Pancreas (tissue), 10 donors: ENCODE measurements around the gene HYAL2. TPM values are rescaled to one million over a fixed set of nuclear protein-coding genes. Genes with fewer than 3 reads are reported as not detected.
A peak's percentile ranks its signal among the peaks of the same experiment; 100 is the strongest.
"Not testable (repeated sequence)": the region's sequence is repeated elsewhere in the genome, so short reads cannot be mapped to it uniquely, and the experiment has no call there.

Source experiments
- ATAC-seq, 4 donors: fragments of 200-7000 bp; cut with Tn5 transposase; one replicate each; pipeline versions ENCODE4 v1.8.0 to v1.9.1; 2020; ENCODE audit warnings: mild to moderate bottlenecking in 4 of 4, moderate library complexity in 4 of 4
- DNase-seq, 6 donors: peaks; one replicate each; pipeline ENCODE4 v3.0.0-alpha.2; 2020
- FAIRE-seq: peaks from 2 replicates; lab custom pipeline; 2012; peaks lifted over from hg19 to GRCh38; lab: Jason Lieb, UNC
- H3K27ac ChIP-seq, 4 donors: fragments of 200-600 bp; sonication (generic); 1 replicate in 3 of 4; 2 replicates in 1 of 4; pipeline versions ENCODE4 v1.5.0 to v1.8.0; 2020
- H3K27me3 ChIP-seq, 4 donors: fragments of 200-600 bp; one replicate each; pipeline ENCODE4 v1.8.0; 2021
- H3K36me3 ChIP-seq, 3 donors: fragments of 200-600 bp; sonication (generic) in 1 of 3; one replicate each; pipeline versions ENCODE4 v1.5.0 to v1.8.0; 2020 to 2021
- H3K4me1 ChIP-seq, 3 donors: fragments of 200-600 bp; one replicate each; pipeline ENCODE4 v1.8.0; 2021
- H3K4me3 ChIP-seq, 4 donors: fragments of 200-600 bp; sonication (generic) in 2 of 4; one replicate each; pipeline versions ENCODE4 v1.5.0 to v1.8.0; 2020 to 2021
- H3K9me3 ChIP-seq, 4 donors: fragments of 200-600 bp; one replicate each; pipeline ENCODE4 v1.8.0; 2021
- WGBS, 2 donors: extraction: QIAGEN DNeasy Blood & Tissue Kit; methylation state at CpG; one replicate each; pipeline ENCODE4 v1.1.7; 2013; 5-methylcytosine and 5-hydroxymethylcytosine counted together
- intact Hi-C, 3 donors: fragments of 100-400 bp; cut with DNase I; formaldehyde crosslinking; loops; one replicate each; pipeline versions ENCODE4 v1.11.1 to v1.14.2; 2022
- polyA plus RNA-seq, 2 donors: library from polyadenylated mRNA; stranded (reverse); fragments of 200-250 nt; gene quantifications; one replicate each; pipeline ENCODE4 v1.2.3, GENCODE V29; 2013
- total RNA-seq, 6 donors: library from RNA; stranded (reverse); fragmentation: NEBNext Ultra II Directional in 4 of 6; extraction: Animal tissue kit (Norgen Biotek cat#: 25700) in 4 of 6; gene quantifications; one replicate each; pipeline versions ENCODE4 v1.2.1 to v1.2.4, GENCODE V29; 2021 to 2023
- TF ChIP-seq, protein P1 (sequence below), 4 donors: fragments of 200-600 bp; sonication (generic) in 3 of 4; IDR thresholded peaks; one replicate each; pipeline versions ENCODE4 v1.5.0 to v1.8.0; 2021; ENCODE audit warnings: antibody characterized with exemption in 4 of 4
- donor health status: healthy with polysubstance abuse.
- donor health status: DM: no; HTN: no; CAD: no; lungs with moderate emphysema.
- donor health status: DM: no; HTN: no; CAD: no.
- donor health status: control.
- donor health status: control.
- donor health status: Bipolar disorder and iron deficiency.
- donor health status: DM: yes; HTN: yes; CAD: no.
- donor health status: DM: no; HTN: no; CAD: no.
- donor health status: DM: no; HTN: no; CAD: no.
- donor health status: DM: yes; HTN: yes; CAD: no.

The HYAL2 gene
- total and polyA plus RNA-seq, 8 donors = 6.3 to 39.5 (median 14.3) TPM

DNA sequence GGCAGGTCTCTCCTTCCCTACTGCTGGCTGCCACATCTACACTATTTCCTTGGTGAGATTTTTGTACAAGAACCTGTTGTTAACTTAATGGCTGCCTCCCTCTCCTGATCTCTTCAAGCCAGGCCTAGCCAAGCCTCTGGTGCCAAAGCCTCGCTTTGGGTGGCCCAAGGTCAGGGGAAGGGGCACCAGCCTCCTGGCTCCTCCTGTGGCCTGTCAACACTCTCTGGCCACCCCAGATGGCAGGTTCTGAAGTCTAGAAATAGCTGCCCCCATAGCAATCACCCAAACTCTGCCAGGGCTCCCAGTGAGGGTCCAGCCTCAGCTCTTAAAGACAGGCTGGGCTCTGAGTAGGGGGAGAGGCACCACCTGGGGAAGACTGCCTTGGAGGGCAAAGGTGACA is 35.3 kb downstream of the HYAL2 start:
- no peak for DNase-seq
- no peak overlapping the region for H3K27ac ChIP-seq
- H3K4me3 ChIP-seq = no peak overlapping the region
- intact Hi-C loops = no loop called here
- ATAC-seq = no peak
- no peaks in the 10 kb centered on the region for H3K27me3 ChIP-seq
- FAIRE-seq = no peak
- WGBS, 2 donors = 75 to 83% methylated on average over 1 of the region's 1 CpG
- H3K4me1 ChIP-seq = peaks cover 0 to 6% (median 0%) of the 10 kb centered on the region in 3 donors
- TF ChIP-seq, protein P1, sequence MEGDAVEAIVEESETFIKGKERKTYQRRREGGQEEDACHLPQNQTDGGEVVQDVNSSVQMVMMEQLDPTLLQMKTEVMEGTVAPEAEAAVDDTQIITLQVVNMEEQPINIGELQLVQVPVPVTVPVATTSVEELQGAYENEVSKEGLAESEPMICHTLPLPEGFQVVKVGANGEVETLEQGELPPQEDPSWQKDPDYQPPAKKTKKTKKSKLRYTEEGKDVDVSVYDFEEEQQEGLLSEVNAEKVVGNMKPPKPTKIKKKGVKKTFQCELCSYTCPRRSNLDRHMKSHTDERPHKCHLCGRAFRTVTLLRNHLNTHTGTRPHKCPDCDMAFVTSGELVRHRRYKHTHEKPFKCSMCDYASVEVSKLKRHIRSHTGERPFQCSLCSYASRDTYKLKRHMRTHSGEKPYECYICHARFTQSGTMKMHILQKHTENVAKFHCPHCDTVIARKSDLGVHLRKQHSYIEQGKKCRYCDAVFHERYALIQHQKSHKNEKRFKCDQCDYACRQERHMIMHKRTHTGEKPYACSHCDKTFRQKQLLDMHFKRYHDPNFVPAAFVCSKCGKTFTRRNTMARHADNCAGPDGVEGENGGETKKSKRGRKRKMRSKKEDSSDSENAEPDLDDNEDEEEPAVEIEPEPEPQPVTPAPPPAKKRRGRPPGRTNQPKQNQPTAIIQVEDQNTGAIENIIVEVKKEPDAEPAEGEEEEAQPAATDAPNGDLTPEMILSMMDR (IDR thresholded peaks at IDR 0.05) = no peak
- peaks cover 0 to 29% (median 18%) of the 10 kb centered on the region in 3 donors for H3K36me3 ChIP-seq
- H3K9me3 ChIP-seq = no peaks in the 10 kb centered on the region

DNA sequence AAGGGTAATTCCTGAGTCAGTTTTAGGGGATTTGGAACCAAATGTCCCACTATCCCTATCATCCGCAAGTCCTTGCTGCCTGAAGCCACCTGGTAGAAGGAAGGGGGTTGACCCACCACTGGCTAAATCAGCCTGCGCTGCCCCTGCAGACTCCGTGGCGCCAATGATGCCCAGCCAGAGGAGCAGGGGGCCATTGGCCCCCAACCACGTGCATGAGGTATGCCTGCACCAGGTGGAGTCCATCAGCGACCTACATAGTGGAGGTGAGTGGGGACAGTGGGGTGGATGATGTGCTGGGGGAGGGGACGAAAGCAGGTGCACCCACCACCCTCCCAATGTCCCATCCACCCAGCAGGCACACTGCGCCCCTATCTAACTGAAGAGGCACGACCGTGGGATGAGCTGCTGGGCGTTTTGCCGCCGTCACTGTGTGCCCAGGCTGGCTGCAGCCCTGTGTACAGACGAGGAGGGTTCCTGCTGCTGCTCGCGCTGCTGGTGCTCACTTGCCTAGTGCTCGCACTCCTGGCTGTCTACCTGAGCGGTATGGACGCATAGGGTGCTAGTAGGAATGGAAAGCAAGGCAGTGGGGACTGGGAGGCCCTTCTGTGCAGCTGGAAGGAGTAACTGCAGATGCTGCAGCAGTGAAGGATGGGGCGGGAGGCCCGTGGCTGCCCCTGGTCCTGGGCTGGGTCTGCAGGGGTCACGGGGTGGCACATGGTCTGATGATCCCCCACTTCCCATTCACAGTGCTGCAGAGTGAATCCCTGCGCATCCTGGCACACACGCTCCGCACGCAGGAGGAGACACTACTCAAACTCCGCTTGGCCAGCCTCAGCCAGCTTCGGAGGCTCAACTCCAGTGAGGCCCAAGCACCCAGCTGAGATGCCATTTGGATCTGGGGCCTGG is 36.0 kb downstream of the HYAL2 start:
- ATAC-seq (no peak), DNase-seq (peak in 2 of 6 donors; percentile 28 to 42), FAIRE-seq (no peak)
- Histone ChIP-seq H3K36me3 (peaks cover 0 to 29% (median 18%) of the 10 kb centered on the region in 3 donors), H3K27me3 (no peaks in the 10 kb centered on the region), H3K9me3 (no peaks in the 10 kb centered on the region), H3K27ac (no peak overlapping the region), H3K4me3 (no peak overlapping the region), H3K4me1 (peaks cover 0 to 6% (median 0%) of the 10 kb centered on the region in 3 donors)
- intact Hi-C loops = no loop called here
- TF ChIP-seq, protein P1 (IDR thresholded peaks at IDR 0.05) = no peak
- 89 to 91% methylated on average over 26 to 28 of the region's 28 CpGs for WGBS, 2 donors

DNA sequence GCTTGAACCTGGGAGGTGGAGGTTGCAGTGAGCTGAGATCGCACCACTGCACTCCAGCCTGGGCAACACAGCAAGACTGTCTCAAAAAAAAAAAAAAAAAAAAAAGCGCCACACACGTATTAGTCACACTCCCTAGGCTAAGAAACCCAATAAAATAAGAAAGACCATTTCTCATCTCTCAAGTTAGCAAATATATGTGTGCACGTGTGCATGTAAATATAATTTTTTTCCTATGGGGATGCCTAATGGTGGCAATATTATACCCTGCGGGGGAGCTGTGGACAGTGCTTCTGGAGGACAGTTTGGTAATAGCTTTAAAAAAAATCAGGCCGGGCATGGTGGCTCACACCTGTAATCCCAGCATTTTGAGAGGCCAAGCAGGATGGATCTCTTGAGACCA is 38.4 kb downstream of the HYAL2 start:
- ATAC-seq, intact Hi-C loops, FAIRE-seq, H3K9me3 ChIP-seq, H3K4me1 ChIP-seq, H3K27ac ChIP-seq, DNase-seq, H3K4me3 ChIP-seq, H3K27me3 ChIP-seq: not testable (repeated sequence)
- 86 to 89% methylated on average over 6 of the region's 6 CpGs for WGBS, 2 donors
- peaks cover 0 to 19% (median 11%) of the 10 kb centered on the region in 3 donors for H3K36me3 ChIP-seq

DNA sequence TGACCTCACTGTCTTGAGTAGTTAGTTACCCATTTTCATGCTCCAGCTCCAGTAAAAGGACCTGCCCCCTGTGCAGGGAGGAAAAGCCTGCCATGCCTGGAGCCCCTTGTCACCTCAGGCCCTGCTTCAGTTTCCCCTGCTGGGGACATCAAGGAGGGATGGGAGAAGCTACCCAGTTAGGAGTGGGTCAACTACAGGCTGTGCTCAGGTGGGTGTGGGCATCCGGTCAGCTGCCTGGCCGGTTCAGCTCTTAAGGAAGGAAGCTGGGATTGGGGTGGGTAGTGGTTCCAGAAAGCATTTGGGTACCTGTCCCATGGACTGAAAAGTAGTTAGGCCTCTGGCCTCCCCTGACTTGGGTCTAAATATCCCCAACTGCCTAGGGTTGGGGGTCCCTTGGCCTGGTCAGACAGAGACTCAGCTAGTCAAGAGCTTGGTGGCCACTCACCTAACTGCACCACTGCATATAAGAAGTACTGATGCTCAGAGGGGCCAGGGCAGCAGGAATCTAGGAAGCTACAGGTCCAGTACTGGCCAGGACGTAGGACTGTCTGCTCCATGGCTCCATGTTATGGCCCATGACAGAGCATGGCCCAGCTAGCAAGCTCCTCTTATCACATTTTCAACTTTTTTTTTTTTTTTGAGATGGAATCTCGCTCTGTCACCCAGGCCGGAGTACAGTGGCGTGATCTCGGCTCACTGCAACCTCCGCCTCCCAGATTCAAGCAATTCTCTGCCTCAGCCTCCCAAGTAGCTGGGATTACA is 43.1 kb downstream of the HYAL2 start:
- H3K4me1 ChIP-seq = no peaks in the 10 kb centered on the region
- no peak overlapping the region for H3K27ac ChIP-seq
- intact Hi-C loops = no loop called here
- no peak for FAIRE-seq
- TF ChIP-seq, protein P1 (IDR thresholded peaks at IDR 0.05) = no peak
- DNase-seq = no peak
- H3K36me3 ChIP-seq = peaks cover 0 to 17% (median 5%) of the 10 kb centered on the region in 3 donors
- no peak overlapping the region for H3K4me3 ChIP-seq
- no peaks in the 10 kb centered on the region for H3K27me3 ChIP-seq
- no peaks in the 10 kb centered on the region for H3K9me3 ChIP-seq
- ATAC-seq = no peak
- 91 to 96% methylated on average over 7 to 8 of the region's 8 CpGs for WGBS, 2 donors

DNA sequence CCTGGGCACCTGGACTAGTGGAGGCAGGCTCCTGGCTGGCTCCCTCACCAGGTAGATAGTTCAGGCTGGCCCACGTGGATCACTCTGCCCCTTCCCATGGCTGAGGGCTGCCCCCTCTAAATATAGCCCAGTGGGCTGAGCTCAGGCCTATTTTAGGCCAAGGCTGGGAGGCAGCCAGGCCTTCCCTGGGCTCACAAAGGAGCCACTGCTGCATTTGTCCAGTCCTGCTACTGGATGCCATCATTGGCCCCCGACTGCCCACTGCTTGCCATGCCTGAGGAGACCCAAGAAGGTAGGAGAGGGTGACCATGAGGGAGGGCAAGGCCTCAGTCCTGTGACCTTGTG is 43.7 kb downstream of the HYAL2 start, which contains the start of gene LSMEM2:
Gene LSMEM2, plus strand, starts transcription at position 208 of the 345 bp plus-strand sequence. Its CDS starts 27 bp downstream, at position 235.
- TF ChIP-seq, protein P1 (IDR thresholded peaks at IDR 0.05) = no peak
- ATAC-seq (no peak), DNase-seq (peak in 1 of 6 donors; percentile 19), FAIRE-seq (no peak)
- no peaks in the 10 kb centered on the region for H3K4me1 ChIP-seq
- H3K9me3 ChIP-seq = no peaks in the 10 kb centered on the region
- H3K27me3 ChIP-seq = no peaks in the 10 kb centered on the region
- peaks cover 0 to 18% (median 5%) of the 10 kb centered on the region in 3 donors for H3K36me3 ChIP-seq
- WGBS, 2 donors = 37 to 71% methylated on average over 2 of the region's 2 CpGs
- intact Hi-C loops = no loop called here
- H3K4me3 ChIP-seq = no peak within 1 kb of the TSS
- no peak within 1 kb of the TSS for H3K27ac ChIP-seq
